K562 (cell line): ENCODE results near the gene ZSCAN5C. TPM values are rescaled to one million over a fixed set of nuclear protein-coding genes. Genes with fewer than 3 reads are reported as not detected.

Source experiments
- BRD9 ChIP-seq: fragments of 450-650 bp; IDR thresholded peaks from 2 replicates; pipeline ENCODE4 v1.6.1; 2018; ENCODE audit warnings: low read depth; ENCODE audit not compliant: partially characterized antibody
- EP300 ChIP-seq: IDR thresholded peaks from 2 replicates; pipeline ENCODE4 v1.6.1; 2012; ENCODE audit warnings: low read length, improper control_type of control experiment
- KAT2B ChIP-seq: IDR thresholded peaks from one replicate; pipeline ENCODE4 v1.6.1; 2012; ENCODE audit warnings: low read depth, mild to moderate bottlenecking, control low read depth, inconsistent platforms, low read length, moderate library complexity
- KDM1A ChIP-seq, 2 experiments: fragments of 450-650 bp; IDR thresholded peaks; 2 replicates each; pipeline ENCODE4 v1.6.1; 2016; ENCODE audit warnings: mild to moderate bottlenecking in 2 of 2
- NFE2L1 ChIP-seq: fragments of 450-650 bp; IDR thresholded peaks from 2 replicates; pipeline ENCODE4 v1.6.1; 2016; ENCODE audit warnings: missing genetic modification characterization, low read depth, mild to moderate bottlenecking, missing compliant biosample characterization, moderate library complexity, borderline replicate concordance
- RAD21 ChIP-seq, 2 experiments: fragments of 250-450 bp in 1 of 2; fragments of 450-650 bp in 1 of 2; sonication (Bioruptor Pico) in 1 of 2; formaldehyde crosslinking in 1 of 2; IDR thresholded peaks in 1 of 2; conservative IDR thresholded peaks in 1 of 2; 2 replicates each; pipeline versions ENCODE4 v1.4.0 to v1.8.0; 2020 to 2022; ENCODE audit warnings: mild to moderate bottlenecking in 2 of 2, moderate library complexity in 1 of 2
- SMC3 ChIP-seq: conservative IDR thresholded peaks from 2 replicates; pipeline ENCODE4 v1.6.1; 2011; ENCODE audit warnings: low read depth, low read length, improper control_type of control experiment; ENCODE audit not compliant: insufficient read depth
- STAT5A ChIP-seq: IDR thresholded peaks from 2 replicates; pipeline ENCODE4 v1.6.1; 2012; ENCODE audit warnings: low read length, inconsistent platforms, borderline replicate concordance
- ZNF282 ChIP-seq: sonication (generic); formaldehyde crosslinking; IDR thresholded peaks from 2 replicates; pipeline ENCODE4 v1.8.1; 2023; ENCODE audit warnings: missing genetic modification reagents
- polyA plus RNA-seq, 8 experiments: library from polyadenylated mRNA; depleted of rRNA in 4 of 8; stranded (reverse) in 5 of 8; unstranded in 3 of 8; fragments of >200 nt; fragmentation: Nextera tagmentation in 2 of 8; fragmentation: Illumina TruSeq in 1 of 8; extraction: Ambion mirVana in 2 of 8; extraction: Trizol in 1 of 8; gene quantifications; 2 replicates each; pipeline versions ENCODE4 v1.2.1 to v1.2.3, GENCODE V29; 2011 to 2014; ENCODE audit warnings: inconsistent platforms in 1 of 8, missing spikeins in 1 of 8
- total RNA-seq, 7 experiments: library from RNA; depleted of rRNA in 6 of 7; stranded (reverse); fragments of >200 nt in 6 of 7; fragmentation: Illumina TruSeq in 2 of 7; extraction: Trizol in 2 of 7; gene quantifications; 2 replicates each; pipeline versions ENCODE4 v1.2.1 to v1.2.3, GENCODE V29; 2011 to 2021; ENCODE audit warnings: low replicate concordance in 1 of 7
- TF ChIP-seq, protein P1 (sequence below), 2 experiments: fragments of 450-650 bp; formaldehyde crosslinking in 1 of 2; IDR thresholded peaks; 2 replicates each; pipeline versions ENCODE4 v1.4.0 to v1.6.1; 2014 to 2020; ENCODE audit warnings: mild to moderate bottlenecking in 2 of 2, borderline replicate concordance in 1 of 2, low read depth in 1 of 2
- TF ChIP-seq, protein P2 (sequence below): fragments of 450-650 bp; IDR thresholded peaks from 2 replicates; pipeline ENCODE4 v1.6.1; 2016; ENCODE audit warnings: borderline replicate concordance
- TF ChIP-seq, protein P3 (sequence below): fragments of 450-650 bp; formaldehyde crosslinking; conservative IDR thresholded peaks from 2 replicates; pipeline ENCODE4 v1.4.0; 2022; ENCODE audit warnings: mild to moderate bottlenecking, missing genetic modification characterization
- TF ChIP-seq, protein P4 (sequence below): fragments of 450-650 bp; IDR thresholded peaks from 2 replicates; pipeline ENCODE4 v1.7.0; 2016; ENCODE audit warnings: borderline replicate concordance

ZSCAN5C gene
- total and polyA plus RNA-seq, 9 of the 15 experiments (the other 6 are each of a cell fraction or from before 2014, with no cell fraction given) = 0.07 TPM; not detected in 8

DNA sequence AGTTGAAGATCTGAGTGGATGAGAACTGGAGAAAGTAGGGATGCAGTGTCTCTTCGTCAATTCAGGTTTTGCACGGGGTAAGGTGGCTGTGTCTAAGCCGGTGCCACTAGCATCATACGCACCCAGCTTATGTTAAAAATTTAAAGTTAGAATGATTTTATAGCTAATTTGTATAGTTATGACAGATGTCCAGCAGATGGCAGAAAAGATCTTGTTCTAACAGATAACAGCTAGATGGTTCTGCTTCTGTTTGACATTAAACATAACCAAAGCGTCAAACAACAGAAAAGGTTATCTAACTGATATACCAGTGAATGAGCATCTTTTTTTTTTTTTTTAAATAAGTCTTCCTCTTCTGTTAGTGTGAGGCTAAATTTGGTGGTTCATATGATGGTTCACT lies 51.7 kb downstream of the ZSCAN5C start (continued):
- TF ChIP-seq, protein P1, sequence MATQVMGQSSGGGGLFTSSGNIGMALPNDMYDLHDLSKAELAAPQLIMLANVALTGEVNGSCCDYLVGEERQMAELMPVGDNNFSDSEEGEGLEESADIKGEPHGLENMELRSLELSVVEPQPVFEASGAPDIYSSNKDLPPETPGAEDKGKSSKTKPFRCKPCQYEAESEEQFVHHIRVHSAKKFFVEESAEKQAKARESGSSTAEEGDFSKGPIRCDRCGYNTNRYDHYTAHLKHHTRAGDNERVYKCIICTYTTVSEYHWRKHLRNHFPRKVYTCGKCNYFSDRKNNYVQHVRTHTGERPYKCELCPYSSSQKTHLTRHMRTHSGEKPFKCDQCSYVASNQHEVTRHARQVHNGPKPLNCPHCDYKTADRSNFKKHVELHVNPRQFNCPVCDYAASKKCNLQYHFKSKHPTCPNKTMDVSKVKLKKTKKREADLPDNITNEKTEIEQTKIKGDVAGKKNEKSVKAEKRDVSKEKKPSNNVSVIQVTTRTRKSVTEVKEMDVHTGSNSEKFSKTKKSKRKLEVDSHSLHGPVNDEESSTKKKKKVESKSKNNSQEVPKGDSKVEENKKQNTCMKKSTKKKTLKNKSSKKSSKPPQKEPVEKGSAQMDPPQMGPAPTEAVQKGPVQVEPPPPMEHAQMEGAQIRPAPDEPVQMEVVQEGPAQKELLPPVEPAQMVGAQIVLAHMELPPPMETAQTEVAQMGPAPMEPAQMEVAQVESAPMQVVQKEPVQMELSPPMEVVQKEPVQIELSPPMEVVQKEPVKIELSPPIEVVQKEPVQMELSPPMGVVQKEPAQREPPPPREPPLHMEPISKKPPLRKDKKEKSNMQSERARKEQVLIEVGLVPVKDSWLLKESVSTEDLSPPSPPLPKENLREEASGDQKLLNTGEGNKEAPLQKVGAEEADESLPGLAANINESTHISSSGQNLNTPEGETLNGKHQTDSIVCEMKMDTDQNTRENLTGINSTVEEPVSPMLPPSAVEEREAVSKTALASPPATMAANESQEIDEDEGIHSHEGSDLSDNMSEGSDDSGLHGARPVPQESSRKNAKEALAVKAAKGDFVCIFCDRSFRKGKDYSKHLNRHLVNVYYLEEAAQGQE (IDR thresholded peaks at IDR 0.05; ENCODE audit: borderline replicate concordance) = peak; percentile 83
- TF ChIP-seq, protein P1 (CRISPR knock-in tag; IDR thresholded peaks at IDR 0.05; ENCODE audit: low read depth) = no peak
- TF ChIP-seq, protein P2, sequence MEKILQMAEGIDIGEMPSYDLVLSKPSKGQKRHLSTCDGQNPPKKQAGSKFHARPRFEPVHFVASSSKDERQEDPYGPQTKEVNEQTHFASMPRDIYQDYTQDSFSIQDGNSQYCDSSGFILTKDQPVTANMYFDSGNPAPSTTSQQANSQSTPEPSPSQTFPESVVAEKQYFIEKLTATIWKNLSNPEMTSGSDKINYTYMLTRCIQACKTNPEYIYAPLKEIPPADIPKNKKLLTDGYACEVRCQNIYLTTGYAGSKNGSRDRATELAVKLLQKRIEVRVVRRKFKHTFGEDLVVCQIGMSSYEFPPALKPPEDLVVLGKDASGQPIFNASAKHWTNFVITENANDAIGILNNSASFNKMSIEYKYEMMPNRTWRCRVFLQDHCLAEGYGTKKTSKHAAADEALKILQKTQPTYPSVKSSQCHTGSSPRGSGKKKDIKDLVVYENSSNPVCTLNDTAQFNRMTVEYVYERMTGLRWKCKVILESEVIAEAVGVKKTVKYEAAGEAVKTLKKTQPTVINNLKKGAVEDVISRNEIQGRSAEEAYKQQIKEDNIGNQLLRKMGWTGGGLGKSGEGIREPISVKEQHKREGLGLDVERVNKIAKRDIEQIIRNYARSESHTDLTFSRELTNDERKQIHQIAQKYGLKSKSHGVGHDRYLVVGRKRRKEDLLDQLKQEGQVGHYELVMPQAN = no peak
- TF ChIP-seq, protein P3, sequence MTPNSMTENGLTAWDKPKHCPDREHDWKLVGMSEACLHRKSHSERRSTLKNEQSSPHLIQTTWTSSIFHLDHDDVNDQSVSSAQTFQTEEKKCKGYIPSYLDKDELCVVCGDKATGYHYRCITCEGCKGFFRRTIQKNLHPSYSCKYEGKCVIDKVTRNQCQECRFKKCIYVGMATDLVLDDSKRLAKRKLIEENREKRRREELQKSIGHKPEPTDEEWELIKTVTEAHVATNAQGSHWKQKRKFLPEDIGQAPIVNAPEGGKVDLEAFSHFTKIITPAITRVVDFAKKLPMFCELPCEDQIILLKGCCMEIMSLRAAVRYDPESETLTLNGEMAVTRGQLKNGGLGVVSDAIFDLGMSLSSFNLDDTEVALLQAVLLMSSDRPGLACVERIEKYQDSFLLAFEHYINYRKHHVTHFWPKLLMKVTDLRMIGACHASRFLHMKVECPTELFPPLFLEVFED (CRISPR knock-in tag) = no peak
- TF ChIP-seq BRD9 (no peak), STAT5A (no peak), SMC3 (peak; percentile 54), RAD21 (CRISPR knock-in tag; conservative IDR thresholded peaks at IDR 0.05 in 1 of 2, IDR thresholded peaks at IDR 0.05 in 1 of 2) (peak; percentile 71 to 84), KDM1A (IDR thresholded peaks at IDR 0.05) (no peak), NFE2L1 (tag) (no peak), EP300 (no peak), ZNF282 (CRISPR knock-in tag) (no peak), KAT2B (no peak)
- TF ChIP-seq, protein P4, sequence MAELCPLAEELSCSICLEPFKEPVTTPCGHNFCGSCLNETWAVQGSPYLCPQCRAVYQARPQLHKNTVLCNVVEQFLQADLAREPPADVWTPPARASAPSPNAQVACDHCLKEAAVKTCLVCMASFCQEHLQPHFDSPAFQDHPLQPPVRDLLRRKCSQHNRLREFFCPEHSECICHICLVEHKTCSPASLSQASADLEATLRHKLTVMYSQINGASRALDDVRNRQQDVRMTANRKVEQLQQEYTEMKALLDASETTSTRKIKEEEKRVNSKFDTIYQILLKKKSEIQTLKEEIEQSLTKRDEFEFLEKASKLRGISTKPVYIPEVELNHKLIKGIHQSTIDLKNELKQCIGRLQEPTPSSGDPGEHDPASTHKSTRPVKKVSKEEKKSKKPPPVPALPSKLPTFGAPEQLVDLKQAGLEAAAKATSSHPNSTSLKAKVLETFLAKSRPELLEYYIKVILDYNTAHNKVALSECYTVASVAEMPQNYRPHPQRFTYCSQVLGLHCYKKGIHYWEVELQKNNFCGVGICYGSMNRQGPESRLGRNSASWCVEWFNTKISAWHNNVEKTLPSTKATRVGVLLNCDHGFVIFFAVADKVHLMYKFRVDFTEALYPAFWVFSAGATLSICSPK = no peak
